ENCODE data around the gene ADTRP. TPM values are rescaled to one million over a fixed set of nuclear protein-coding genes. Genes with fewer than 3 reads are reported as not detected.

ADTRP gene
- total and polyA plus RNA-seq, 2 of the 13 experiments (the other 11 are each of a cell fraction or from before 2014, with no cell fraction given): not detected

GRCh38 chr6:11732036-11732631, 46.5 kb downstream of the ADTRP start (continued):
- TF ChIP-seq ISL2 (CRISPR knock-in tag; IDR thresholded peaks at IDR 0.05) (no peak), NFE2L1 (CRISPR knock-in tag; IDR thresholded peaks at IDR 0.05; ENCODE audit: borderline replicate concordance) (no peak)

- POLR2A ChIA-PET: no interaction called here
- Histone ChIP-seq H3K9me3 (ENCODE audit: low read length) (no peaks in the 10 kb centered on the region), H2AFZ (ENCODE audit: low read length) (no peak overlapping the region), H3K9ac (ENCODE audit: insufficient read depth, low read depth, low read length) (no peak overlapping the region), H4K20me1 (ENCODE audit: insufficient read depth, low read length) (no peaks in the 10 kb centered on the region), H3K36me3 (replicated peaks in 1 of 2; ENCODE audit: control insufficient read depth in 1 of 2, insufficient read depth in 2 of 2, low read length in 2 of 2) (no peaks in the 10 kb centered on the region), H3K4me3 (replicated peaks in 1 of 3; ENCODE audit: insufficient read depth in 1 of 3, low read depth in 2 of 3, low read length in 3 of 3) (no peak overlapping the region), H3K4me1 (ENCODE audit: insufficient read depth, low read length) (peaks cover 13% of the 10 kb centered on the region), H3K27me3 (ENCODE audit: control insufficient read depth in 1 of 2, insufficient read depth in 2 of 2, low read length in 2 of 2) (peaks cover 0 to 18% of the 10 kb centered on the region in 2 experiments; a peak in 2 of 5 replicates), H3K4me2 (ENCODE audit: low read depth, low read length) (no peak overlapping the region), H3K27ac (ENCODE audit: extremely low read length, insufficient read depth, low read length) (no peak overlapping the region), H3K79me2 (ENCODE audit: insufficient read depth, low read length) (no peaks in the 10 kb centered on the region)
- ATAC-seq (peak; percentile 94), DNase-seq (ENCODE audit: low spot score) (peak; percentile 22), FAIRE-seq (peak; percentile 69)
- intact Hi-C loops (cut with micrococcal nuclease; ENCODE audit: unreplicated experiment) (no loop called here), in situ Hi-C loops (cut with HindIII; ENCODE audit: extremely low pct_ligation_motif_present, low pct_unique_long_range_greater_than_20kb) (no loop called here)
- CTCF ChIA-PET (ENCODE audit: low intra/inter-chr PET ratio, low total read pairs): no interaction called here
- 10% methylated on average over 3 of the region's 3 CpGs for WGBS (ENCODE audit: low lambda C conversion rate)
- BruUV-seq (replicated peaks): no TSS peak
- TF ChIP-seq FOXA3 (CRISPR knock-in tag; IDR thresholded peaks at IDR 0.05) (peak; percentile 27; the same call in 1 of the 2 replicates), ZBED4 (CRISPR knock-in tag; IDR thresholded peaks at IDR 0.05; ENCODE audit: borderline replicate concordance) (no peak), GATAD2A (CRISPR knock-in tag; IDR thresholded peaks at IDR 0.05) (0 out of 2 replicates have a peak, but pooled peaks have one; percentile 26), HNF4G (IDR thresholded peaks at IDR 0.05; ENCODE audit: borderline replicate concordance, low read depth, low read length) (peak; percentile 52), HNF4G (CRISPR knock-in tag; IDR thresholded peaks at IDR 0.05; ENCODE audit: borderline replicate concordance, low read depth) (no peak), SRSF9 (IDR thresholded peaks at IDR 0.05; ENCODE audit: borderline replicate concordance, insufficient read depth, low read depth, low read length, poor library complexity, severe bottlenecking) (no peak), ARID5B (CRISPR knock-in tag; IDR thresholded peaks at IDR 0.05) (peak; percentile 54; the same call in 1 of the 2 replicates), TAF1 (CRISPR knock-in tag; IDR thresholded peaks at IDR 0.05) (no peak), CAMTA2 (CRISPR knock-in tag; IDR thresholded peaks at IDR 0.05; ENCODE audit: borderline replicate concordance) (no peak), PTBP1 (IDR thresholded peaks at IDR 0.05; ENCODE audit: low read depth, low read length, poor library complexity, severe bottlenecking) (no peak), SALL1 (CRISPR knock-in tag; IDR thresholded peaks at IDR 0.05) (0 out of 2 replicates have a peak, but pooled peaks have one; percentile 13), FOXP1 (IDR thresholded peaks at IDR 0.05) (no peak), FOXP1 (CRISPR knock-in tag; IDR thresholded peaks at IDR 0.05) (peak; percentile 16; the same call in 1 of the 2 replicates)
These were observed 47.2 kb downstream of the ADTRP start for GRCh38 chr6:11731423-11731822.

All from HepG2 (cell line).